ENCODE results near the gene SELENOO. TPM values are rescaled to one million over a fixed set of nuclear protein-coding genes. Genes with fewer than 3 reads are reported as not detected.

Gene SELENOO
- total and polyA plus RNA-seq, 2 of the 13 experiments (the other 11 are each of a cell fraction or from before 2014, with no cell fraction given): 14.4 to 19.0 TPM

DNA sequence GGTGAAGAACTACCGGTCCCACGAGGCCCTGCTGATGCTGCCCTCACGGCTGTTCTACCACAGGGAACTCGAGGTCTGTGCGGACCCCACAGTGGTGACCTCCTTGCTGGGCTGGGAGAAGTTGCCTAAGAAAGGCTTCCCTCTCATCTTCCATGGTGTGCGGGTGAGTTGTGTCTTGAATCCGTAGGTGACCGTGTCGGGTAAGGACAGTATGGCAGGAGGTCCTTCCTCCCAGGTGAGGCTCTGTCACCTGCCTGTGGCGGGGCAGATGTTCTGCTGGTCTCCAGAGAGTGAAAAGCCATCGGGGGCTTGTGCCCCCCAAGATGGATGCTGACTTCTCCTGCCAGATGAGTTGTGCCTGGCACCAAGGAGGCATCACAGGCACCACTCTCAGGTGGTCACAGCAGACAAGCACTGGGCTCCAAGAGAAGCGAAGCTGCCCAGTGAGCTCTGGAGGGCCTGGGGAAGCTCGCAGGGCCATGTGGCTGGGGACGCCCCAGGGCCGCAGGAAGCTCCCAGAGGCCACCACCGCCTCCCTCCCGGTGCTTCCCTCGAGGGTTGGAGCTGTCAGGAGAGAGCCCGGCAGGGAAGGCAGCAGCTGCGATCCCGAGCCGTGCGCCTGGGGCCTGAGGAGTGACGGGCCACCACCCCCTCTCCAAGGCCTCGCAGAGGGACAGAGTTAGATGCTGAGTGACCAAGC is 47.6 kb upstream of the SELENOO start:
- ChIA-PET POLR2A (no interaction called here), CTCF (ENCODE audit: low intra/inter-chr PET ratio, low total read pairs) (no interaction called here)
- no peaks in the 10 kb centered on the region for H3K79me2 ChIP-seq (ENCODE audit: insufficient read depth, low read length)
- ATAC-seq (no peak), DNase-seq (ENCODE audit: low spot score) (no peak), FAIRE-seq (no peak)
- H3K4me2 ChIP-seq (ENCODE audit: low read depth, low read length): no peak overlapping the region
- no peak overlapping the region for H3K9ac ChIP-seq (ENCODE audit: insufficient read depth, low read depth, low read length)
- no peaks in the 10 kb centered on the region for H3K36me3 ChIP-seq (replicated peaks in 1 of 2; ENCODE audit: control insufficient read depth in 1 of 2, insufficient read depth in 2 of 2, low read length in 2 of 2)
- in situ Hi-C loops (cut with HindIII; ENCODE audit: extremely low pct_ligation_motif_present, low pct_unique_long_range_greater_than_20kb): no loop called here
- H3K4me1 ChIP-seq (ENCODE audit: insufficient read depth, low read length): peaks cover 33% of the 10 kb centered on the region
- H3K9me3 ChIP-seq (ENCODE audit: low read length): no peaks in the 10 kb centered on the region
- H2AFZ ChIP-seq (ENCODE audit: low read length): no peak overlapping the region
- no peak overlapping the region for H3K4me3 ChIP-seq (replicated peaks in 1 of 3; ENCODE audit: insufficient read depth in 1 of 3, low read depth in 2 of 3, low read length in 3 of 3)
- BruUV-seq (replicated peaks): no TSS peak
- no peak overlapping the region for H3K27ac ChIP-seq (ENCODE audit: extremely low read length, insufficient read depth, low read length)
- no peak for TF ChIP-seq ZNF260 (CRISPR knock-in tag; IDR thresholded peaks at IDR 0.05; ENCODE audit: borderline replicate concordance, low read depth)
- no peak for TF ChIP-seq AKAP8 (CRISPR knock-in tag; IDR thresholded peaks at IDR 0.05)
- TF ChIP-seq, protein P1, sequence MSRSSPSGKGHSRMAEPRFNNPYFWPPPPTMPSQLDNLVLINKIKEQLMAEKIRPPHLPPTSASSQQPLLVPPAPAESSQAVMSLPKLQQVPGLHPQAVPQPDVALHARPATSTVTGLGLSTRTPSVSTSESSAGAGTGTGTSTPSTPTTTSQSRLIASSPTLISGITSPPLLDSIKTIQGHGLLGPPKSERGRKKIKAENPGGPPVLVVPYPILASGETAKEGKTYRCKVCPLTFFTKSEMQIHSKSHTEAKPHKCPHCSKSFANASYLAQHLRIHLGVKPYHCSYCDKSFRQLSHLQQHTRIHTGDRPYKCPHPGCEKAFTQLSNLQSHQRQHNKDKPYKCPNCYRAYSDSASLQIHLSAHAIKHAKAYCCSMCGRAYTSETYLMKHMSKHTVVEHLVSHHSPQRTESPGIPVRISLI (CRISPR knock-in tag; IDR thresholded peaks at IDR 0.05; ENCODE audit: borderline replicate concordance): no peak
- TF ChIP-seq ZNF207 (IDR thresholded peaks at IDR 0.05; ENCODE audit: borderline replicate concordance): no peak
- no peak for TF ChIP-seq NFE2 (CRISPR knock-in tag; IDR thresholded peaks at IDR 0.05)
- TF ChIP-seq ZNF138 (CRISPR knock-in tag; IDR thresholded peaks at IDR 0.05; ENCODE audit: low read depth): no peak
- TF ChIP-seq, protein P2, sequence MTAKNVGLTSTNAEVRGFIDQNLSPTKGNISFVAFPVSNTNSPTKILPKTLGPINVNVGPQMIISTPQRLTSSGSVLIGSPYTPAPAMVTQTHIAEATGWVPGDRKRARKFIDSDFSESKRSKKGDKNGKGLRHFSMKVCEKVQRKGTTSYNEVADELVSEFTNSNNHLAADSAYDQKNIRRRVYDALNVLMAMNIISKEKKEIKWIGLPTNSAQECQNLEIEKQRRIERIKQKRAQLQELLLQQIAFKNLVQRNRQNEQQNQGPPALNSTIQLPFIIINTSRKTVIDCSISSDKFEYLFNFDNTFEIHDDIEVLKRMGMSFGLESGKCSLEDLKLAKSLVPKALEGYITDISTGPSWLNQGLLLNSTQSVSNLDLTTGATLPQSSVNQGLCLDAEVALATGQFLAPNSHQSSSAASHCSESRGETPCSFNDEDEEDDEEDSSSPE (CRISPR knock-in tag; IDR thresholded peaks at IDR 0.05): no peak
- TF ChIP-seq, protein P3, sequence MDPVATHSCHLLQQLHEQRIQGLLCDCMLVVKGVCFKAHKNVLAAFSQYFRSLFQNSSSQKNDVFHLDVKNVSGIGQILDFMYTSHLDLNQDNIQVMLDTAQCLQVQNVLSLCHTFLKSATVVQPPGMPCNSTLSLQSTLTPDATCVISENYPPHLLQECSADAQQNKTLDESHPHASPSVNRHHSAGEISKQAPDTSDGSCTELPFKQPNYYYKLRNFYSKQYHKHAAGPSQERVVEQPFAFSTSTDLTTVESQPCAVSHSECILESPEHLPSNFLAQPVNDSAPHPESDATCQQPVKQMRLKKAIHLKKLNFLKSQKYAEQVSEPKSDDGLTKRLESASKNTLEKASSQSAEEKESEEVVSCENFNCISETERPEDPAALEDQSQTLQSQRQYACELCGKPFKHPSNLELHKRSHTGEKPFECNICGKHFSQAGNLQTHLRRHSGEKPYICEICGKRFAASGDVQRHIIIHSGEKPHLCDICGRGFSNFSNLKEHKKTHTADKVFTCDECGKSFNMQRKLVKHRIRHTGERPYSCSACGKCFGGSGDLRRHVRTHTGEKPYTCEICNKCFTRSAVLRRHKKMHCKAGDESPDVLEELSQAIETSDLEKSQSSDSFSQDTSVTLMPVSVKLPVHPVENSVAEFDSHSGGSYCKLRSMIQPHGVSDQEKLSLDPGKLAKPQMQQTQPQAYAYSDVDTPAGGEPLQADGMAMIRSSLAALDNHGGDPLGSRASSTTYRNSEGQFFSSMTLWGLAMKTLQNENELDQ (CRISPR knock-in tag; IDR thresholded peaks at IDR 0.05; ENCODE audit: borderline replicate concordance): no peak
- WGBS (ENCODE audit: low lambda C conversion rate): 51% methylated on average over 13 of the region's 25 CpGs
- peaks cover 1 to 58% of the 10 kb centered on the region in 2 experiments for H3K27me3 ChIP-seq (ENCODE audit: control insufficient read depth in 1 of 2, insufficient read depth in 2 of 2, low read length in 2 of 2)
- H4K20me1 ChIP-seq (ENCODE audit: insufficient read depth, low read length): no peaks in the 10 kb centered on the region
- intact Hi-C loops (cut with micrococcal nuclease; ENCODE audit: unreplicated experiment): no loop called here

All from HepG2 (cell line).